ENCODE results near the gene CACNA2D1. TPM values are rescaled to one million over a fixed set of nuclear protein-coding genes. Genes with fewer than 3 reads are reported as not detected.

The CACNA2D1 gene
- total RNA-seq, 1 experiment from 2014 or later: 0.77 TPM

DNA sequence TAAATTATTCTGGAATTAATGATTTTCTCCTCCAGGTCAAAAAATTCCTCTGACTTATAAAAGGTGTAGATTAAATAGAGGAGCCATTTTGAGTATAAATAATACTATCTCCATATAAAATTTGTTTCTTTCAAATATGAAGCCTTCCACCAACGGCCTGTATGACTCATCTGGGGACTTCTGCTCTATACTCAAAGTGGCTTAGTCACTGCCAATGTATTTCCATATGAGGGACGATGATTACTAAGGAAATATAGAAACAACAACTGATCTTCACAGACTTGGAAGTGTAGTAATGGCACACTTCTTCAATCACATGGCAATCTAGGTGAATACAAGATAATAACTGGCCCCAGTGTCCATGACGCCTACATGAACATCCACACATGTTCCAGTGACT is 338.1 kb downstream of the CACNA2D1 start:
- H3K9me2 ChIP-seq (replicated peaks; ENCODE audit: low read length): no peaks in the 10 kb centered on the region; the same call in 1 of the 2 replicates
- peak overlapping the region; percentile 17; the same call in 1 of the 2 replicates for H3K9ac ChIP-seq (ENCODE audit: low read length)
- no peaks in the 10 kb centered on the region for H3K79me2 ChIP-seq (ENCODE audit: low read length)
- peak overlapping the region; percentile 75 for H3K27ac ChIP-seq (ENCODE audit: low read length)
- peak overlapping the region; percentile 58 for H2AFZ ChIP-seq (ENCODE audit: low read length)
- H3K9me3 ChIP-seq (ENCODE audit: low read length): no peaks in the 10 kb centered on the region
- peak overlapping the region; percentile 39 for H3K4me2 ChIP-seq (ENCODE audit: low read length)
- H3K27me3 ChIP-seq (ENCODE audit: low read length): no peaks in the 10 kb centered on the region
- no TSS peak for BruUV-seq (replicated peaks)
- no peaks in the 10 kb centered on the region for H3K36me3 ChIP-seq (ENCODE audit: low read depth, low read length)
- DNase-seq: peak; percentile 80
- ChIA-PET POLR2A (ENCODE audit: unreplicated experiment) (no interaction called here), CTCF (interaction anchor here (0.6 kb wide), 1 partner anchor 533 kb away, joined by 6 read pairs; no protein-coding TSS in a partner anchor)
- H3F3A ChIP-seq (ENCODE audit: low read length, unreplicated experiment): no peaks in the 10 kb centered on the region
- TF ChIP-seq EZH2 (IDR thresholded peaks at IDR 0.05; ENCODE audit: low read length, unreplicated experiment): no peak
- TF ChIP-seq, protein P1, sequence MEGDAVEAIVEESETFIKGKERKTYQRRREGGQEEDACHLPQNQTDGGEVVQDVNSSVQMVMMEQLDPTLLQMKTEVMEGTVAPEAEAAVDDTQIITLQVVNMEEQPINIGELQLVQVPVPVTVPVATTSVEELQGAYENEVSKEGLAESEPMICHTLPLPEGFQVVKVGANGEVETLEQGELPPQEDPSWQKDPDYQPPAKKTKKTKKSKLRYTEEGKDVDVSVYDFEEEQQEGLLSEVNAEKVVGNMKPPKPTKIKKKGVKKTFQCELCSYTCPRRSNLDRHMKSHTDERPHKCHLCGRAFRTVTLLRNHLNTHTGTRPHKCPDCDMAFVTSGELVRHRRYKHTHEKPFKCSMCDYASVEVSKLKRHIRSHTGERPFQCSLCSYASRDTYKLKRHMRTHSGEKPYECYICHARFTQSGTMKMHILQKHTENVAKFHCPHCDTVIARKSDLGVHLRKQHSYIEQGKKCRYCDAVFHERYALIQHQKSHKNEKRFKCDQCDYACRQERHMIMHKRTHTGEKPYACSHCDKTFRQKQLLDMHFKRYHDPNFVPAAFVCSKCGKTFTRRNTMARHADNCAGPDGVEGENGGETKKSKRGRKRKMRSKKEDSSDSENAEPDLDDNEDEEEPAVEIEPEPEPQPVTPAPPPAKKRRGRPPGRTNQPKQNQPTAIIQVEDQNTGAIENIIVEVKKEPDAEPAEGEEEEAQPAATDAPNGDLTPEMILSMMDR (conservative IDR thresholded peaks at IDR 0.05; ENCODE audit: low read depth, low read length): no peak
- ATAC-seq: peak; percentile 82
- H3K4me3 ChIP-seq (ENCODE audit: low read length): no peak overlapping the region
- intact Hi-C loops (cut with micrococcal nuclease): loop anchor here (5.0 kb wide), 2 partner anchors 38 to 52 kb away; no protein-coding TSS in a partner anchor
- peaks cover 21% of the 10 kb centered on the region for H3K4me1 ChIP-seq (ENCODE audit: insufficient read depth, low read length)
- H4K20me1 ChIP-seq (ENCODE audit: low read length): no peaks in the 10 kb centered on the region

DNA sequence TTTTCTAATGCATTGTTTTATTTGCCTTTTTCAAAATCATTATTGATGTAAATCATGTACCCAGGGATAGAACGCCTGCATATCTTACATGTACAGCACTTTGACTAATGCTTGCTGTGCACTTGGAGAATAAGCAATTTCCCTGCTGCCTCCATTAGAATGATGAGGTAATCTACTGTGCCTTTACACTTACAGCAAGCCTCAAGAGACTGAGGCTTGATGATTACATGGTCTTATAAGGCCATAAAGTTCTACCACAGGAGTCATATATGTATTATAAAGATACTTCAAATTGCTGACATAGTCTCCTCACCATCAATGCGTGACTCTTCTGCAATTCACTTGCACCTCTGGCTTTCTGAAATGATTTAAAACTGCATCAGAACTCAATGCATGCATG is 345.2 kb downstream of the CACNA2D1 start:
- POLR2A ChIA-PET (ENCODE audit: unreplicated experiment): no interaction called here
- Histone ChIP-seq H3K27ac (ENCODE audit: low read length) (no peak overlapping the region), H2AFZ (ENCODE audit: low read length) (no peak overlapping the region), H3F3A (ENCODE audit: low read length, unreplicated experiment) (no peaks in the 10 kb centered on the region), H3K9ac (ENCODE audit: low read length) (no peak overlapping the region), H3K4me1 (ENCODE audit: insufficient read depth, low read length) (no peaks in the 10 kb centered on the region), H3K36me3 (ENCODE audit: low read depth, low read length) (no peaks in the 10 kb centered on the region), H3K79me2 (ENCODE audit: low read length) (no peaks in the 10 kb centered on the region), H3K27me3 (ENCODE audit: low read length) (no peaks in the 10 kb centered on the region), H3K9me2 (replicated peaks; ENCODE audit: low read length) (no peaks in the 10 kb centered on the region), H3K4me2 (ENCODE audit: low read length) (no peak overlapping the region), H4K20me1 (ENCODE audit: low read length) (no peaks in the 10 kb centered on the region), H3K9me3 (ENCODE audit: low read length) (no peaks in the 10 kb centered on the region), H3K4me3 (ENCODE audit: low read length) (no peak overlapping the region)
- ATAC-seq: no peak
- CTCF ChIA-PET: no interaction called here
- TF ChIP-seq, protein P1 (conservative IDR thresholded peaks at IDR 0.05; ENCODE audit: low read depth, low read length): no peak
- TF ChIP-seq EZH2 (IDR thresholded peaks at IDR 0.05; ENCODE audit: low read length, unreplicated experiment): no peak
- no peak for TF ChIP-seq EZH2phosphoT487 (IDR thresholded peaks at IDR 0.05; ENCODE audit: borderline replicate concordance, low read length)
- DNase-seq: no peak
- no TSS peak for BruUV-seq (replicated peaks)
- intact Hi-C loops (cut with micrococcal nuclease): no loop called here

DNA sequence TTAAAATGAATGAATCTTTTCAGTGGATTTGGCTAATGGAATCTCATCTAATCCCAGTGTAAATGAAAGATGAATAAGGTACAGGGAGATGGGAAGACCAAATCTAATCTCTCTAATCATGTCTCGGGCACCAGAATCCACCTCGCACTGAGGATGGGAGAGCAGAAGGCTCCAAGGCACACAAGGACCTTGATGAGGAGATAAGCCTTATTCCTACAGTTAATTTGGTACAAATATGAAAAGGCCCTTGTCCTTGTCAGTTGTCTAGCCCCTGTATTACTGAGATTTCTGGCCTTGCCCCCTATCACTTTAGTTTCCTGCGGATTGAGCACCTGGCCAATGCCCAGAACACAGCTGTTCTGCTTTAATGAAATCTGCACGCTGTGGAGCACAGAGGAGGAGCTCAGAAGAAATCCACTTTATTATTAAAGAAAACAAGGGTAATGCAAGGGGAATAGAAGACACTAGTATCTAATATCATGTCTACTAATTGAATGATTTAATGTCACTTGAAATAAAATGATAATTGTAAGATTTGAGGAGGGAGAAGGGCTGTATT is 352.4 kb downstream of the CACNA2D1 start:
- Histone ChIP-seq H3K4me2 (ENCODE audit: low read length) (no peak overlapping the region), H3K36me3 (ENCODE audit: low read depth, low read length) (no peaks in the 10 kb centered on the region), H3K27ac (ENCODE audit: low read length) (no peak overlapping the region), H3K79me2 (ENCODE audit: low read length) (no peaks in the 10 kb centered on the region), H3K9me2 (replicated peaks; ENCODE audit: low read length) (no peaks in the 10 kb centered on the region), H2AFZ (ENCODE audit: low read length) (no peak overlapping the region), H3K4me1 (ENCODE audit: insufficient read depth, low read length) (no peaks in the 10 kb centered on the region), H3K9ac (ENCODE audit: low read length) (no peak overlapping the region), H3F3A (ENCODE audit: low read length, unreplicated experiment) (no peaks in the 10 kb centered on the region), H3K4me3 (ENCODE audit: low read length) (no peak overlapping the region), H3K9me3 (ENCODE audit: low read length) (no peaks in the 10 kb centered on the region), H4K20me1 (ENCODE audit: low read length) (no peaks in the 10 kb centered on the region), H3K27me3 (ENCODE audit: low read length) (no peaks in the 10 kb centered on the region)
- BruUV-seq (replicated peaks): no TSS peak
- ChIA-PET CTCF (no interaction called here), POLR2A (ENCODE audit: unreplicated experiment) (interaction anchor here (0.6 kb wide), 1 partner anchor 128 kb away, joined by 5 read pairs; no protein-coding TSS in a partner anchor)
- intact Hi-C loops (cut with micrococcal nuclease): no loop called here
- TF ChIP-seq, protein P1 (conservative IDR thresholded peaks at IDR 0.05; ENCODE audit: low read depth, low read length): no peak
- TF ChIP-seq EZH2 (IDR thresholded peaks at IDR 0.05; ENCODE audit: low read length, unreplicated experiment): no peak
- TF ChIP-seq EZH2phosphoT487 (IDR thresholded peaks at IDR 0.05; ENCODE audit: borderline replicate concordance, low read length): no peak
- DNase-seq: no peak
- no peak for ATAC-seq

All from PC-3 (cell line).